GM18502 (cell line): ENCODE data around the gene SHISAL1.

Experiments used
- ATAC-seq: cut with Tn5 transposase; IDR thresholded peaks from one replicate; pipeline ENCODE4 v1.9.1; 2021; ENCODE audit warnings: mild to moderate bottlenecking; ENCODE audit not compliant: unreplicated experiment, poor library complexity

SHISAL1 gene

DNA sequence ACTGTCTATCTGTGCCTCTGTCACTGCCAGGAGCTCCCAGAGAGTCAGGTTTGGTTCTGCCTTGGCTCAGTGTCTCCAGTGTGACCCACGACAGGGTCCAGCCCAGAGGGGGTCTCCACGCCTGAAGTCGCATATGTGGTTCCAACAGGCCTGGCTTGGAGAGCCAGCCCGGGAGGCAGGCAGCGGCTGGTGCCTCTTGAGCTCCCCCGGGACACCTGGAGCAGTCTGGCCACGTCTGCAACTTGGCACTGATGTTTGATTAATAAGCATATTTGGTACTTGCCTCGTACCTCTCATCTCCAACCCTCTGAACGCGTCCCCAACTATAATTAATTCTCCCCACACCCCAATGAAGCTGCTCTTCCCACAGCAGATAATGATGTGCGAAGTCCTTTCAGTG lies 31.7 kb upstream of the SHISAL1 start:
- no peak for ATAC-seq

- no peak for ATAC-seq
Measured at GRCh38 chr22:44342347-44342956, 29.7 kb upstream of the SHISAL1 start.

DNA sequence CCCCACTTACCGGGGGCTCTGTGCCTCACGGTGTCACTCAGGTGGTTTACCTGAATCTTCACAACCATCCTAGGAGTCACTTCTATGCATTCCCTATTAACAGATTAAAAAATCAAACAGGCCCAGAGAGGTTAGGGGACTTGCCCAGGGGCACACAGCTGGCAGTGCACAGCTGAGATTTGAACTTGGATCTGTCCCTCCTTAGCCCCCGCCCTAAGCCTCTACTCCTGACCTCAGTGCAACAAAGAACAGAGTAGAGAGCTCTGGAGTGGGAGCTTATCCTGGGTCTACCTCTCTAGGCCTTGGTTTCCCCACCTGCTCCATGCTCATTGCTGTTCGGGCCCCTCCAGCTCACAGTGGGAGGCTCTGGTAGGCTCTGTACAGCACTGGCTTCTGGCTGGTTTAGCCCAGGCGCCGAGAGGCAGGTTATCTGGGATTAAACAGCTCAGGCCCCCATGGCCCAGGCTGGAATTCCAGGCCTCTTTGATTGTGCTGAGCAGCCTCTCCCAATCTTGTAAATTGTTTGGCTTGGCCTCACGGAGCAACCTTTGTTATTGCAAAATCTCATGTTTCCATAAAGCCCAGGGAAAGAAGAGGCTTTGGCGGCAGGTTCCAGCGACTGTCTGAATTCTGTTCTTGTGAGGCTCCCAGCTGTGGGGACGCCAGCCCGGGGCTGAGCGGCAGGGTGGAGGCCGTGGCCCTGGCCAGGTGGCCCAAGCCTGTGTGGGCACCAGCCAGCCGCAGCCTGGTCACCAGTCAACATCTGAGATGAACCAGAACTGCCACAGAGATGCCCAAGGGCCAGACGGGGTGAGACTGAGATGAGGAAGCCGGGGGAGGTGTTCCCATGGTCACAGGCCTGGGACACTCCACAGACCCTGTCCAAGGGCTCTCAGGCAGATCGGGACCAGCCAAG lies 28.9 kb upstream of the SHISAL1 start:
- no peak for ATAC-seq

DNA sequence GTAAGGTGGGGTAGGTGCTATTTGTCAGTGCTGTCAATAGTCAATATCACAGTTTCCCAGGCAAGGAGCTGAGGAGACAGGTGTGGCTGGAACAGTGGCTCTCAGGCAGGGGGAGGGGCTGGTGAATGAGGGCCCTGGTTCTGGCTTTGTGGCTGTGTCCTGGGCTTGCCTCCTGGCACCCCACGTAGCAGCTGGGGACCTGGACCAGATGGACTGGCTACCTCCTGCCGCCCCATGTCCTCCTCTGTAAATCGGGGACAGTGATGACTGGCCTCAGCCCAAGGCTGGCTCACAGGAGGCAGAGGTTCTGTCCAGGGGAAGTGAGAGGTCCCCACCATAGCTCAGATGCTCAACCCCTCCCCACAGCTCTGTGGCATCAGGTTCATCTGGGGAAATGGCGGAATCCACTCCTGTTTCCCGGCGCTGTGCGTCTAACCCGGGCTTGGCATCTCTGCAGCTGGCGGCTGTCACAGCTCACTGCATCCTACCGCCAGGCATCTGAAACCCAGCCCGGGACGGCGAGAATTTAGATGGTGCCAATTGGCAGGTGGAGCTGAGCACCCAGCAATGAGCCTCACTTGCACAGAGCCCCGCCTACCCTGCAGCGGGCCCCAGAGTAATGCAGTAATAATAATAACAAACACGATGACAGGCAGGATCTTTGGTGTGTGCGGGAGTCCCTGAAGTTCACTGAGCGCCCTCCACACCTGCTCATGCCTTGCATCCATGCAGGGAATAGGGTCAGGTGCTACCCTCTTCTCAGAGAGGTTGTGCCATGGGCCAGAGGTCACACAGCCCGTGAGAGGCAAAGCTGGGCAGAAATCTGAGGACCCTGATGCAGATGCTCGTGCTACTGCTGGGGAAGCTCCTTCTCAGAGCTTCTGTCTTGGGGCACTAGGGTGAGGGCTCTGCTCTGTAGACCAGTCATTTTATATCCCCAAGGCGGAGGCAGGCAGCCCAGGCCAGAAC lies 27.8 kb upstream of the SHISAL1 start:
- no peak for ATAC-seq

DNA sequence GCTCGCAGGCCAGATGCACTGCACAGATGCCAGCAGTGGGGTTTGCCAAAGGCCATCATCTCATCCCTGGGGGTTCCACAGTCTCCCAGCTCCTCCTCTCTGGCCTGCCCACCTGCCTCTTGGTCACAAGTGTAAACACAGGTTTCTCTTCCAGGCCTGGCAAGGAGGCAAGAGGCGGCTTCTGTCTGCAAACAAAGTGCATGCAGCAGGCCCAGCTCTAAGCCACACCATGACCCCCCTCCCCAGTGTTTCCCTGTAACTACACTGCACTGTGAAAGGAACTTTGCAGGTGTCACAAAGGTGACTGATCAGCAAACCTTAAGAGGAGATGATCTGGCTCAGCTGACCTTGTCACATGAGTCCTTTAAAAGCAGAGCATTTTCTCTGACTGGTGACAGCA lies 26.2 kb upstream of the SHISAL1 start:
- no peak for ATAC-seq

DNA sequence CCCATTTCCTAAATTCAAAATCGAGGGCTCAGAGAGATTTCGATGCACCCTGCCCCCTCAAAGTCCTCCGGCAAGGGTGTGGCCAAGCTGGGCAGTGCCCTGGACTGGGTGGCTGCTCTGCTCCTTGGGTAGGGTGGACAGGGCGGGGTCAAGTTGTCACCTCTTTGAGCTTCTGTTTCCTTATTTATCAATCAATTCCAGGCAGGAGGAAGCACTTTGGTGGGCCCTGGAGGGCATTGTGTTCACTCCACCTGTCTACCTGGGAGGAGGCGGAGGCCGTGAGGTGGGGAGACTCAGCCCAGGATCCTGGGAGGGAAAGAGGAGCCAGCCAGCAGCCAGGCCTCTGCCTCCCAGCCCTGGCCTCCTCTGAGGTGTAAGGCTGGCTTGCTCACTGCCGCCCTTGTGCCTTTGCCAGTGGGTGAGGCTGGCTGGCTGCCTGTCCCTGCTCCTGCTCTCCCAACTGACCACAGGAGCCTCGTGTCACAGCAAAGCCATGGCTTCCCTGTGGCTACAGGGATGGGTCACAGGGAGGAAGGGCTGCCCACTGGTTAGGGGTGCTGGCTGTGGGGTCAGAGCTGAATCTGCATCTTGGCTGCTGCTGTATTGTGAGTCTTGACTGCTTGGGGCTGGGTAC lies 25.5 kb upstream of the SHISAL1 start:
- no peak for ATAC-seq

- ATAC-seq = no peak
Measured at GRCh38 chr22:44337678-44338004, 24.9 kb upstream of the SHISAL1 start.

GRCh38 chr22:44336962-44337677 lies 24.4 kb upstream of the SHISAL1 start:
- no peak for ATAC-seq

DNA sequence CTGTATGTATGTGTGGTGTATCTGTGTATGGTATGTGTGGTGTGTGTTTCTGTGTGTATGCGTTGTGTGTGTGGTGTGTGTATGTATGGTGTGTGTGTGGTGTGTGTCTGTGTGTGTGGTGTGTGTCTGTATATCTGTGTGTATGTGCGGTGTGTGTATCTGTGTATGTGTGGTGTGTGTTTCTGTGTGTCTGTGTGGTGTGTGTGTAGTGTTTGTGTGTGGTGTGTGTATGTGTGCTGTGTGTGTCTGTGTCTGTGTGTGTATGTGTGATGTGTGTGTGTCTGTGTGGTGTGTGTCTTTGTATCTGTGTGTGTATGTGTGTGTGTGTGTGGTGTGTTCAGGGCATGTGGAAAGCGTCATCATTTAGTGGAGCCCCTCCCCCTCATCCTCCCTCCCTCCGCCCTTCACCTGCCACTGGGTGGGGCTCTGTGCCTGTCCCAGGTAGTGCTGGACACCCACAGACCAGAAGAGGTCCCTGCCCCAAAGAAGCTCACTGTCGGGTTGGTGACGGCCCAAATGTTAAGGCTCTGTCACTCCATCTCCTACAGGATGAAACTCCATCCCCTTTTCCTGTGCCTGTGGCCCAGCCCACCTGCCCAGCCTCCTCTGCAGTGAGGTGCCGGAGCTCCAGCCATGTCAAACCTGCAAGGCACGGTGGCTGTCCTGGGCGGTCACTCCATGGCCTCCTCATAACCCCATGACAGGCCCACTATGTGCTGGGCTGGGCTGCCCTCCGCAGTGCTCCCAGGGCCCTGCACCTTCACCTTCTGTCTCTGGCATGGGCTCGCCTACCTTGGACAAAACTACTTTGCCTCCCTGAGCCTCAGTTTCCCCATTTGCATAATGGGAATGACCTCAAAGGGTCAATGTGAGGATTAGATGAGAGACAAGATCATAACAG lies 23.4 kb upstream of the SHISAL1 start:
- no peak for ATAC-seq

DNA sequence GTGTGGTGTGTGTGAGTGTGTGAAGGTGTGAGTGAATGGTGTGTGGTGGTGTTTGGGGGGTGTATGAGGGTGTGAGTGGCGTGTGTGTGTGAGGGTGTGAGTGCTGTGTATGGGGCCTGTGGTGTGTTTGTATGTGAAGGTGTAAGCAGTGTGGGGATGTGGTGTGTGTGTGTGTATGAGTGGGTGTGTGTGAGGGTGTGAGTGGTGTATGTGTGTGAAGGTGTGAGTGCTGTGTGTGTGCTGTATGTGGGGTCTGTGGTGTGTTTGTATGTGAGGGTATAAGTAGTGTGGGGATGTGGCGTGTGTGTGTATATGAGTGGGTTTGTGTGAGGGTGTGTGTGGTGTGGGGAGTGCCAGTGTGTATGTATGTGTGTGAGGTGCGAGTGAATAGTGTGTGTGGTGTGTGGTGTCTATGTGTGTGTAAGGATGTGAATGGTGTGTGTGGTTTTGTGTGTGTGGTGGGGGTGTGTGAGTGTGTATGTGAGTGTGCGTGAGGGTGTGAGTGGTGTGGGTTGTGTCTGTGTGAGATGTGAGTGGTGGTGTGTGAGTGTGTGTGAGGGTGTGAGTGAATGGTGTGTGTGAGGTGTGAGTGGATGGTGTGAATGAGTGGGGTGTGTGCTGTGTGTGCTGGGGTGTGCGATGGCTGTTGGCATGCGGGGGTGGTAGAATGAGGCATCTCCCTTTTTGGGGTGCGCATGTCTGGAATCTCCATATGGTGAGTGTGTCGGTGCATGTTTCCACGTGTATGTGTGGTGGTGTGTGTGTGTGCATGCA lies 22.5 kb upstream of the SHISAL1 start:
- ATAC-seq = no peak

- no peak for ATAC-seq
Measured at GRCh38 chr22:44333847-44334635, 21.3 kb upstream of the SHISAL1 start.

- ATAC-seq = no peak
Measured at GRCh38 chr22:44332946-44333345, 20.2 kb upstream of the SHISAL1 start.

DNA sequence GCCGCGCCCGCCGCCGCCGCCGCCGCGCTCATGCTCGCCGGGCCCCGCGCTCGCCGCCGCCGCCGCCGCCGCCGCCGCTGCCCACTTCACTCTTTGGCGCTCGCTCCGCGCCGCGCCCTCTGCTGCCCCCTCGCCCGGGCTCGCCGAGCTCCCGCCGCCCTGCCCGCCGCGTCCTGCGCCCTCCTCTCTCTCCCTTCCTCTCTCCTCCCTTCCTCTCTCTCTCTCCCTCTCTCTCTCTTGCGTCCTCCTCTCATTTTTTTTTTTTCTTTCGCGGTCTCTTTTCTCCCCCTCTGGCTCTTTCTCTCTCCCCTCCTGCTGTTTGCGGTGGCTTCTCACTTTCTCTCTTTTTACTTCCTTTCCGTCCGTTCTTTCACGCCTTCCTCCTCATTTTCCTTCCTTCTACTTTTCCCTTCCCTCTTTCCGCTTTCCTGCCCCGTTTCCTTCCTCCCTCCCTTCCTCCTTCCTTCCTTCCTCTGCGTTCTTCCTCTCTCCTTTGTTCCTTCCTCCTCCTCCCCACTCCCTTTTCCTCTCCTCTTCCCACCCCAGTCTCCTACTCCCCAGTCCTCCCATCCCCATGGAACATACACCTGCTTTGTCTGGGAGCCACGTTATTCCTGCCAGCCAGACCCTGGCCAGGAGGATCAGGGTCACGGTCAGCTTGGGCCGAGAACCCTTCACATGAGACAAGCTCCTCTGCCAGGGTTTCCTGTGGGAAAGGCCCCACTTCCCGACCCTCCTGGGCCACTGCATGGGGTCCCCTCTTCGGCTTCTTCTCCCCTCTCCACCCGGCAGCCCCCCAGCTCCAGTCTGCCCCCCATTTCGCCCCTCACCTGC lies 19.3 kb upstream of the SHISAL1 start:
- no peak for ATAC-seq

GRCh38 chr22:44330744-44331660 lies 18.3 kb upstream of the SHISAL1 start:
- no peak for ATAC-seq

GRCh38 chr22:44330188-44330743 lies 17.5 kb upstream of the SHISAL1 start:
- no peak for ATAC-seq
